ENCODE data around the gene PCDHA10.
"Not testable (repeated sequence)": the region's sequence is repeated elsewhere in the genome, so short reads cannot be mapped to it uniquely, and the experiment has no call there.

The PCDHA10 gene, protein sequence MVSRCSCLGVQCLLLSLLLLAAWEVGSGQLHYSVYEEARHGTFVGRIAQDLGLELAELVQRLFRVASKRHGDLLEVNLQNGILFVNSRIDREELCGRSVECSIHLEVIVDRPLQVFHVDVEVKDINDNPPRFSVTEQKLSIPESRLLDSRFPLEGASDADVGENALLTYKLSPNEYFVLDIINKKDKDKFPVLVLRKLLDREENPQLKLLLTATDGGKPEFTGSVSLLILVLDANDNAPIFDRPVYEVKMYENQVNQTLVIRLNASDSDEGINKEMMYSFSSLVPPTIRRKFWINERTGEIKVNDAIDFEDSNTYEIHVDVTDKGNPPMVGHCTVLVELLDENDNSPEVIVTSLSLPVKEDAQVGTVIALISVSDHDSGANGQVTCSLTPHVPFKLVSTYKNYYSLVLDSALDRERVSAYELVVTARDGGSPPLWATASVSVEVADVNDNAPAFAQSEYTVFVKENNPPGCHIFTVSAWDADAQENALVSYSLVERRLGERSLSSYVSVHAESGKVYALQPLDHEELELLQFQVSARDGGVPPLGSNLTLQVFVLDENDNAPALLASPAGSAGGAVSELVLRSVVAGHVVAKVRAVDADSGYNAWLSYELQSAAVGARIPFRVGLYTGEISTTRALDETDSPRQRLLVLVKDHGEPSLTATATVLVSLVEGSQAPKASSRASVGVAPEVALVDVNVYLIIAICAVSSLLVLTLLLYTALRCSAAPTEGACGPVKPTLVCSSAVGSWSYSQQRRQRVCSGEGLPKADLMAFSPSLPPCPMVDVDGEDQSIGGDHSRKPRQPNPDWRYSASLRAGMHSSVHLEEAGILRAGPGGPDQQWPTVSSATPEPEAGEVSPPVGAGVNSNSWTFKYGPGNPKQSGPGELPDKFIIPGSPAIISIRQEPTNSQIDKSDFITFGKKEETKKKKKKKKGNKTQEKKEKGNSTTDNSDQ

DNA sequence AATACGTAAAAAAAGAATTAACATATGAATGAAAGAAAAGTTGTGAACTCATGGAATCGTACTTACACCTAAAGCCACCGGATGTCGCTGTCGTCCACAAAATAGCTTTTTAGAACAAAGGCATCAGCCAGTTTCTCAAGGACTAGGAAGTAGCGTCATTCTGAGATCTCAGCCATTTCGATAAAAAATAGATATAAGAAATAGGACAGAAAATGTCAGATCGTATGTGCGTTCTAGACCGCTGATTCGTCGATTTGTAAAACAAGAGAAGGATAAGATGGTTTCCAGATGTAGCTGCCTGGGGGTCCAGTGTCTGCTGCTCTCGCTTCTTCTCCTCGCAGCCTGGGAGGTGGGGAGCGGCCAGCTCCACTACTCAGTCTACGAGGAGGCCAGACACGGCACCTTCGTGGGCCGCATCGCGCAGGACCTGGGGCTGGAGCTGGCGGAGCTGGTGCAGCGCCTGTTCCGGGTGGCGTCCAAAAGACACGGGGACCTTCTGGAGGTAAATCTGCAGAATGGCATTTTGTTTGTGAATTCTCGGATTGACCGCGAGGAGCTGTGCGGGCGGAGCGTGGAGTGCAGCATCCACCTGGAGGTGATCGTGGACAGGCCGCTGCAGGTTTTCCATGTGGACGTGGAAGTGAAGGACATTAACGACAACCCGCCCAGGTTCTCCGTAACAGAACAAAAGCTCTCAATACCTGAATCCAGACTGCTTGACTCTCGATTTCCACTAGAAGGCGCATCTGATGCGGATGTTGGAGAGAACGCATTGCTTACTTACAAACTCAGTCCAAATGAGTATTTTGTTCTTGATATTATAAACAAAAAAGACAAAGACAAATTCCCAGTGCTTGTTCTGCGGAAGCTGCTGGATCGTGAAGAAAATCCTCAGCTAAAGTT, at the start of gene PCDHA10:
TSS of gene PCDHA10 (plus strand) at position 126 of the 903 bp plus-strand sequence. CDS start at position 278, 152 bp downstream.
- Histone ChIP-seq H3K4me3 (no peak within 1 kb of the TSS), H3K9me3 (peaks cover 26% of the 10 kb centered on the region), H3K4me2 (no peak within 1 kb of the TSS), H3K27ac (no peak within 1 kb of the TSS), H3K4me1 (no peaks in the 10 kb centered on the region), H3K9ac (no peak within 1 kb of the TSS), H4K20me1 (no peaks in the 10 kb centered on the region), H3K36me3 (no peaks in the 10 kb centered on the region), H3K27me3 (no peaks in the 10 kb centered on the region)
- no peak for TF ChIP-seq Cebpa-rat (IDR thresholded peaks at IDR 0.05)

DNA sequence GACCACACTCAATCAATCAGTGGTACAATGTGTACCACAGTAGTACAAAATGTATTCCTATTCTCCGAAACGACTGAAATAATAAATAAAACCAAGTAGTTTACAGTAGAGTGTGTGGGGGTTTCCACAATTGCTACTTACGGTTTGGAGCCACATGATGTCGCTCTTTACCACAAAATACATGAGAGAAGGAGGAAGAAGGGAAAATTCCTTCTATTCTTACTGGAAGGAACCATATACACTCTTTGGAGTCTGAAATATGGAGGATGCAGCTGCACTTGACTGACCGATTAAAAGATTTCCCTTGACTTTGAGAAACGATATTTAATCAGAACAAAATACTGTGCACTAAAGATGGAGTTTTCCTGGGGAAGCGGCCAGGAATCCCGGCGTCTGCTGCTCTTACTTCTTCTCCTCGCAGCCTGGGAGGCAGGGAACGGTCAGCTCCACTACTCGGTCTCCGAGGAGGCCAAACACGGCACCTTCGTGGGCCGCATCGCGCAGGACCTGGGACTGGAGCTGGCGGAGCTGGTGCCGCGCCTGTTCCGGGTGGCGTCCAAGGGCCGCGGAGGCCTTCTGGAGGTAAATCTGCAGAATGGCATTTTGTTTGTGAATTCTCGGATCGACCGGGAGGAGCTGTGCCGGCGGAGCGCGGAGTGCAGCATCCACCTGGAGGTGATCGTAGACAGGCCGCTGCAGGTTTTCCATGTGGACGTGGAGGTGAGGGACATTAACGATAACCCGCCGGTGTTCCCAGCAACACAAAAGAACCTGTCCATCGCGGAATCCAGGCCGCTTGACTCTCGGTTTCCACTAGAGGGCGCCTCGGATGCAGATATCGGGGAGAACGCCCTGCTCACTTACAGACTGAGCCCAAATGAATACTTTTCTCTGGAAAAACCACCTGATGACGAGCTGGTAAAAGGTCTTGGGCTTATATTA, 48.6 kb upstream of the PCDHA10 start, which contains the start of gene PCDHA4:
TSS of gene PCDHA4 (plus strand) at position 235 of the 942 bp plus-strand sequence.
- Histone ChIP-seq H4K20me1 (no peaks in the 10 kb centered on the region), H3K4me3 (no peak within 1 kb of the TSS), H3K36me3 (no peaks in the 10 kb centered on the region), H3K4me2 (no peak within 1 kb of the TSS), H3K27ac (no peak within 1 kb of the TSS), H3K9me3 (peaks cover 48% of the 10 kb centered on the region), H3K27me3 (no peaks in the 10 kb centered on the region), H3K4me1 (no peaks in the 10 kb centered on the region), H3K9ac (no peak within 1 kb of the TSS)
- no peak for TF ChIP-seq Cebpa-rat (IDR thresholded peaks at IDR 0.05)

DNA sequence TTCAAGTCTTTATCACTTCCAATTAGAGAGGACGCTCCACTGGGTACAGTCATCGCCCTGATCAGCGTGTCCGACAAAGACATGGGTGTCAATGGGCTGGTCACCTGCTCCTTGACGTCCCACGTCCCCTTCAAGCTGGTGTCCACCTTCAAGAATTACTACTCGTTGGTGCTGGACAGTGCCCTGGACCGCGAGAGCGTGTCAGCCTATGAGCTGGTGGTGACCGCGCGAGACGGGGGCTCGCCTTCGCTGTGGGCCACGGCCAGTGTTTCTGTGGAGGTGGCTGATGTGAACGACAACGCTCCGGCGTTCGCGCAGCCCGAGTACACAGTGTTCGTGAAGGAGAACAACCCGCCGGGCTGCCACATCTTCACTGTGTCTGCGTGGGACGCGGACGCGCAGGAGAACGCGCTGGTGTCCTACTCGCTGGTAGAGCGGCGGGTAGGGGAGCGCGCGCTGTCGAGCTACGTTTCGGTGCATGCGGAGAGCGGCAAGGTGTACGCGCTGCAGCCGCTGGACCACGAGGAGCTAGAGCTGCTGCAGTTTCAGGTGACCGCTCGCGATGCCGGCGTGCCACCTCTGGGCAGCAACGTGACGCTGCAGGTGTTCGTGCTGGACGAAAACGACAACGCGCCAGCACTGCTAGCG, 47.3 kb upstream of the PCDHA10 start:
- not testable (repeated sequence) for H3K36me3 ChIP-seq, H3K27me3 ChIP-seq, H3K4me2 ChIP-seq, H3K27ac ChIP-seq, H3K9ac ChIP-seq, H3K4me3 ChIP-seq, H4K20me1 ChIP-seq, H3K4me1 ChIP-seq
- H3K9me3 ChIP-seq, result peaks cover 36% of the 10 kb centered on the region

DNA sequence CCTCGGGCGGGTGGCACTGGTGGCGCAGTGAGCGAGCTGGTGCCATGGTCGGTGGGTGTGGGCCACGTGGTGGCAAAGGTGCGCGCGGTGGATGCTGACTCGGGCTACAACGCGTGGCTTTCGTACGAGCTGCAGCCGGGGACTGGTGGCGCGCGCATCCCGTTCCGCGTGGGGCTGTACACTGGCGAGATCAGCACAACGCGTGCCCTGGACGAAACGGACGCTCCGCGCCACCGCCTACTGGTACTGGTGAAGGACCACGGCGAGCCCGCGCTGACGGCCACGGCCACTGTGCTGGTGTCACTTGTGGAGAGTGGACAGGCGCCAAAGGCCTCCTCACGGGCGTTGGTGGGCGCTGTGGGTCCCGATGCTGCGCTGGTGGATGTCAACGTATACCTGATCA, 46.8 kb upstream of the PCDHA10 start:
- H3K9ac ChIP-seq, result no peak overlapping the region
- H3K4me3 ChIP-seq, result no peak overlapping the region

GRCh38 chr5:140821375-140822280, 34.1 kb upstream of the PCDHA10 start, which contains the start of gene PCDHA5:
Gene PCDHA5, plus strand, starts transcription at chr5:140821613.
- peaks cover 34% of the 10 kb centered on the region for H3K9me3 ChIP-seq
- no peaks in the 10 kb centered on the region for H3K27me3 ChIP-seq
- H3K4me1 ChIP-seq, result no peaks in the 10 kb centered on the region
- no peak for TF ChIP-seq Cebpa-rat (IDR thresholded peaks at IDR 0.05)
- no peak within 1 kb of the TSS for H3K9ac ChIP-seq
- no peak within 1 kb of the TSS for H3K27ac ChIP-seq
- H3K36me3 ChIP-seq, result no peaks in the 10 kb centered on the region
- H4K20me1 ChIP-seq, result no peaks in the 10 kb centered on the region
- H3K4me2 ChIP-seq, result no peak within 1 kb of the TSS
- no peak within 1 kb of the TSS for H3K4me3 ChIP-seq

More for the DNA sequence above, 46.8 kb upstream of the PCDHA10 start:
- H3K9me3 ChIP-seq, result peaks cover 31% of the 10 kb centered on the region
- H3K27ac ChIP-seq, result no peak overlapping the region
- no peaks in the 10 kb centered on the region for H3K27me3 ChIP-seq
- H4K20me1 ChIP-seq, result no peaks in the 10 kb centered on the region
- H3K36me3 ChIP-seq, result no peaks in the 10 kb centered on the region
- H3K4me1 ChIP-seq, result no peaks in the 10 kb centered on the region
- no peak overlapping the region for H3K4me2 ChIP-seq
- no peak for TF ChIP-seq Cebpa-rat (IDR thresholded peaks at IDR 0.05)

DNA sequence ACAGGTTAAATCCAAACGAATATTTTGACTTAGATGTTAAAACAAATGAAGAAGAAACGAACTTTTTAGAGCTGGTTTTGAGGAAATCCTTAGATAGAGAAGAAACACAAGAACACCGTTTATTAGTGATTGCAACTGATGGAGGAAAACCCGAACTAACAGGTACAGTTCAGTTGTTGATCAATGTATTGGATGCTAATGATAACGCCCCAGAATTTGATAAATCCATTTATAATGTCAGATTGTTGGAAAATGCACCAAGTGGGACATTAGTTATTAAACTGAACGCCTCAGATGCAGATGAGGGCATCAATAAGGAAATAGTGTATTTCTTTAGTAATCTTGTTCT, 33.4 kb upstream of the PCDHA10 start:
- no peaks in the 10 kb centered on the region for H3K4me1 ChIP-seq
- H4K20me1 ChIP-seq, result no peaks in the 10 kb centered on the region
- H3K4me2 ChIP-seq, result no peak overlapping the region
- no peak overlapping the region for H3K27ac ChIP-seq
- TF ChIP-seq Cebpa-rat (IDR thresholded peaks at IDR 0.05), result no peak
- no peak overlapping the region for H3K4me3 ChIP-seq
- no peaks in the 10 kb centered on the region for H3K27me3 ChIP-seq
- H3K9ac ChIP-seq, result no peak overlapping the region
- H3K9me3 ChIP-seq, result peaks cover 34% of the 10 kb centered on the region
- no peaks in the 10 kb centered on the region for H3K36me3 ChIP-seq

GRCh38 chr5:140822969-140823368, 32.7 kb upstream of the PCDHA10 start:
- not testable (repeated sequence) for H3K36me3 ChIP-seq, H3K27me3 ChIP-seq, H4K20me1 ChIP-seq, H3K4me2 ChIP-seq, H3K4me3 ChIP-seq, H3K27ac ChIP-seq, H3K9ac ChIP-seq, H3K4me1 ChIP-seq
- peaks cover 37% of the 10 kb centered on the region for H3K9me3 ChIP-seq

Measured in BLaER1 (cell line).